Tibial nerve (tissue), 3 donors: Measurements from ENCODE around the gene TRIM24.
"Not testable (repeated sequence)": the region's sequence is repeated elsewhere in the genome, so short reads cannot be mapped to it uniquely, and the experiment has no call there.

Source experiments
- CTCF ChIP-seq, 5 experiments: fragments of 200-600 bp in 3 of 5; fragments of 450-650 bp in 2 of 5; sonication (generic) in 3 of 5; IDR thresholded peaks; one replicate each; pipeline ENCODE4 v1.5.1; 2016 to 2019; ENCODE audit warnings: antibody characterized with exemption in 5 of 5, mild to moderate bottlenecking in 3 of 5, moderate library complexity in 2 of 5
- POLR2A ChIP-seq, 2 donors: fragments of 450-650 bp; IDR thresholded peaks; one replicate each; pipeline ENCODE4 v1.6.1; 2017; ENCODE audit warnings: antibody characterized with exemption in 2 of 2, mild to moderate bottlenecking in 2 of 2, moderate library complexity in 2 of 2

GRCh38 chr7:138466069-138466756 lies 6.2 kb downstream of the TRIM24 start:
- not testable (repeated sequence) for TF ChIP-seq CTCF, POLR2A (IDR thresholded peaks at IDR 0.05)
